Activated T-cell treated with anti-CD3 and anti-CD28 coated beads, Interleukin-2, amount 50 U/mL, for 4 hours (primary cell): ENCODE measurements around the gene NDUFC2. TPM values are rescaled to one million over a fixed set of nuclear protein-coding genes. Genes with fewer than 3 reads are reported as not detected.

Experiments used
- ATAC-seq, 2 donors: fragments of 200-7000 bp; cut with Tn5 transposase; one replicate each; pipeline ENCODE4 v1.10.0; 2021
- DNase-seq: peaks from one replicate; pipeline ENCODE4 v3.0.0-alpha.2; 2020
- H3K27me3 Mint-ChIP-seq: one replicate; pipeline ENCODE4 v1.8.0; 2021; ENCODE audit warnings: low read depth, mixed read lengths
- H3K36me3 Mint-ChIP-seq: one replicate; pipeline ENCODE4 v1.8.0; 2022; ENCODE audit warnings: mixed read lengths; ENCODE audit not compliant: insufficient read depth
- H3K4me1 Mint-ChIP-seq: one replicate; pipeline ENCODE4 v1.8.0; 2021; ENCODE audit warnings: low read depth, mixed read lengths
- H3K4me3 Mint-ChIP-seq: one replicate; pipeline ENCODE4 v1.8.0; 2021; ENCODE audit warnings: mild to moderate bottlenecking, moderate library complexity, mixed read lengths
- H3K9me3 Mint-ChIP-seq: one replicate; pipeline ENCODE4 v1.8.0; 2021; ENCODE audit warnings: mixed read lengths
- total RNA-seq, 3 donors: library from RNA; stranded (reverse); gene quantifications; one replicate each; pipeline ENCODE4 v1.2.1, GENCODE V29; 2021

NDUFC2 gene
- total RNA-seq, 3 donors from 2014 or later, result 217 to 246 (median 227) TPM

- no peak overlapping the region for H3K4me3 Mint-ChIP-seq
- no peak for DNase-seq
- H3K36me3 Mint-ChIP-seq, result no peaks in the 10 kb centered on the region
- H3K9me3 Mint-ChIP-seq, result no peaks in the 10 kb centered on the region
- no peak for ATAC-seq
- no peaks in the 10 kb centered on the region for H3K4me1 Mint-ChIP-seq
- H3K27me3 Mint-ChIP-seq, result peaks cover 18% of the 10 kb centered on the region
Observed at GRCh38 chr11:78019808-78020207, 59.9 kb downstream of the NDUFC2 start.

Other genes with a start within 250 kb of the NDUFC2 start
- 10 to 100 TPM; 43.4 to 49.3 (median 49.3) TPM for gene INTS4, start 85.2 kb downstream of the NDUFC2 start, total RNA-seq
- gene KCTD14, start 56.6 kb downstream of the NDUFC2 start, total RNA-seq, result under 1 TPM in 2 of 3 donors, not detected in 1; 0.38 to 0.45 TPM
- gene THRSP, start 16.0 kb downstream of the NDUFC2 start, total RNA-seq, result not detected
- gene ALG8, start 59.8 kb upstream of the NDUFC2 start, total RNA-seq, result 10 to 100 TPM; 41.4 to 54.2 (median 51.5) TPM
- 1 to 10 TPM; 3.2 to 5.4 (median 4.3) TPM for gene KCTD21, start 108.8 kb upstream of the NDUFC2 start, total RNA-seq
- gene USP35, start 109.1 kb upstream of the NDUFC2 start, total RNA-seq, result 1 to 10 TPM; 3.8 to 5.2 (median 4.9) TPM